Activated effector memory CD4-positive, alpha-beta T cell treated with anti-CD3 and anti-CD28 coated beads, Interleukin-2, amount 50 U/mL, for 16 hours (primary cell): Measurements from ENCODE around the gene PLPP2.
"Not testable (repeated sequence)": the region's sequence is repeated elsewhere in the genome, so short reads cannot be mapped to it uniquely, and the experiment has no call there.

ENCODE experiments used
- DNase-seq: peaks from one replicate; pipeline ENCODE4 v3.0.0-alpha.2; 2020

Gene PLPP2

DNA sequence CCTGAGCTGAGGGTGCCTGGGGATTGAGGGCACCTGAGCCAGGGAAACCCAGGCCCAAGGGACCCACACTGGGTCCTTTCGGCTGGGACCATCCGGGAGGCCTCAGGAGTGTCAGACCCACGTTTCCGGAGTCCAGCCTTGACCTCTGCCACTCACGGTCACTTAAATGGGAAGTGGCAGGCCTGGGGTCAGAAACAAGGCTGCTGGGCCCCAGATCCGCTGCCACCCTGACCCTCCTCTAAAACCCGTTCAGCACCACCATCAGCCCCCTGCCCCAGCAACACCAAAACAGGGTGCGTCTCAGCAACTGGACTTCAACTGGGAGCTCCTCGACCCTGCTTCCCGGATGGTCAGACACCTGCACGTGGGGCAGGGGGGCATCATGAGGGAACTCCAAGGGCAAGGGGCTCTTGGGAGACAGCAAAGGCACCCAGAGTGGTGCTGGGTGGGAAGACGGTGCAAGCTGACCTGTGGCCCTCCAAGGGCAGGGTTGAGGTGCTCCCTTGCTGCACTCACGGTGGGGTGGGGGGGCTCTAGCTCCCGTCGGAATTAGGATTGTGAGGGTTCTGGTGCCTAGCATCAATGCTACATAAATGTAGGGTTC, 1.2 kb upstream of the PLPP2 start:
- peak; percentile 61 for DNase-seq

- DNase-seq, result peak; percentile 60
These were observed 518 bp upstream of the PLPP2 start for GRCh38 chr19:291561-292280.

- DNase-seq, result peak; percentile 77
These were observed 714 bp downstream of the PLPP2 start for GRCh38 chr19:290372-291005.

- peak; percentile 76 for DNase-seq
These were observed 1.4 kb downstream of the PLPP2 start for GRCh38 chr19:289651-290371.

DNA sequence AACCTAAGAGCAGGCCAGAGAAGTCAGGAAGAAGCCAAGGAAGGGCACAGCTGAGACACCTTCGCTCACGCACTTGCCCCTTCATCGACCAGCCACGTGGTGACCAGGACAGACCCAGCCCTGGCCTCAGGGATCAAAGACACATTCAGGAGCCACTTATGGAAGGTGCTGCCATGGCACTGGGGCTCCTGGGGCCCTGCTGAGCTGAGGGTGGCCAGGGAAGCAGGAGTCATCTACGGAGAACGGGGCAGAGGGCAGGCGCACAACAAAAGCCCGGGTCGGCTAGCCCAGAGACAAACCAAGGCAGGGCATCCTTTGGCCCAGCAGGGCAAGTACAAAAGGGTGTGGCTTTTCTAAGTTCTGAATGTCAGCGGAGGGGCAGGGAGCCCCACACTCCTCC, 2.3 kb downstream of the PLPP2 start:
- peak; percentile 38 for DNase-seq

DNA sequence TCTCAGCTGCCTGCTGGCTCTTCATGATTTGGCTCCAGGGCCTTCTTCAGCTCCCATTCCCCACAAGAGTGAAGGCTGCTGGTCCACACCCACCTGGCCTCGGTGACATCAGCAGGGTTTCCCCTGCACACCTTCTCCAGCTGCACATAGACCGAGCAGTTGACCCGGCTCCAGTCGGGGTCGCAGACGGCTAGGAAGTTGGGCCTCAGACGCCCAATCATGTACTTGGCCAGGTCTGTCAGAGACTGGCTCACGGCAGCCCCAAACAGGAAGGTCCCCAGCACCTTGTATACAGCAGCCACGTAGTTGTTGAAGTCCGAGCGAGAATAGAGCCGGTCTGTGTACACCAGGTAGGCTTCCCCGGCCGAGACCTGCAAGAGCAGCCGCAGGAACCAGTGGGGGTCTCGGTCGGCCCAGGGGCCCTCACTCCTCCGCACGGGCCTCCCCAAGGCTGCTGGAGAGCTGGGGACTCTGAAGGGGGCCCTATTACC, 3.8 kb downstream of the PLPP2 start:
- DNase-seq, result peak; percentile 58

DNA sequence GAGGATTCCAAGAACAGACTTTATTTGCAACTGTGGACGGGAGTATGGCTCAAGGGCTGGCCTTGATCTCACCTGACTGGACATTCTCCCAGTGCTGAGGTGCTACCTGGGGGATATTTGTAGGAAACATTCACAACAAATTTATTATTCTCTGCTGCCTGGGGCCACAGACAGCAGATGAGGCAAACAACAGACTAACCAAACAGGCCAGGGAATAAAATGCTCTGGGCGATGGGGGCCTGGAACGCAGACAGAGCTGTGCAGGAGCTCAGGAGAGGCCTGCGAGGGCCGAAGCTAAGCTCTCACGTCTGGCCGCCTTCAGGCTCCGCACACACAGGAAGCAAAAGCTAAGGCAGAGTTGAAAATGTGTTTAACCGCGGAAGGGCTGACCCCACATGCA, 7.8 kb downstream of the PLPP2 start:
- no peak for DNase-seq

- DNase-seq, result no peak
These were observed 8.7 kb downstream of the PLPP2 start for GRCh38 chr19:282501-282900.

DNA sequence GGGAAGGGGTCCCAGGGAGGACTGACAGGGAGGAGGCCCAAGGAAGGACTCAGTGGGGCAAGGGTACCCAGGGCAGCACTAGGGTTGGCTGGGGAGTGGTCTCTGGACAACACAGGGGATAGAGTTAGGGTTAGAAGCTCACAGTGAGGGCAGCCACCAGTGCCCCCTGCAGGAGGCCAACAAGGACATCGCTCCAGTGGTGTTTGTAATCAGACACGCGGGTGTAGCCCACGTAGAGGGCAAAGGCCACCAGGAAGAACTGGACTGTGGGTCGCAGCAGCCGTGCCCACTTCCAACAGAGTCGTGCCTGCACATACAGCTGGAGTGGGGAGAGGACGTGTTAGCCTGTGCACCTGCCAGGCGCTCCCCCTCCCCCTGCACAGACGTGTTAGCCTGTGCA, 9.2 kb downstream of the PLPP2 start:
- no peak for DNase-seq

DNA sequence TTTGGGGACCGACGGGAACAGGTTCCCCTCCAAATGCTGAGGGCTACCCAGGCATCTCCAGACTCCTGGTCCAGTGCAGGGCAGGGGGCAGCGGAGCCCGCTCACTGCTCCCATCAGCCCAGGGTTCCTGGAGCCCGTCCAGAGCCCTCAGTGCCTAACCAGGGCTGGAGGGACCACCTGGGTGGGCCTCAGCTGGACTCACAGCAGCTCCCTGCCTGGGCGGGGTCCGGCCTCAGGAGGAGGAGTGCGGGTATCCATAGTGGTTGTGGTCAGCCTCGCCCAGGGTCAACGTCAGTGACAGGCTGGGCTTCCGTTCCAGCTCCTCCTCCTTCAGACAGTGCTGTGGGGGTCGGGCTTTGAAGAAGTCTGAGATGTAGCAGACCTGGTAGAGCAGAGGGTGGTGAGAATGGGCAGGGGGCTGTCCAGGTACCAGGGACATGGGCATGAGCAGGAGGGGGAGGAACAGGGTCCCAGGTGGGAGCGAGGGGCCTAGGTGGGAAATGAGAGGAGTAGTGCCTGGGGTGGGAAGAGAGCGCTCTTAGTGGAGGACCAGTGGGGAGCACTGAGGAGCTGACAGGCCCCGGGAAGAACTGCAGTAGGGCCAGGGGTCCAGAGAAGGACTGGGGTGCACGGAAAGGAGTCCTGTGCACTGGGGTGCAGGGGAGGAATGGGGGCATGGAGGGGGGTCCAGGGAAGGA, 9.9 kb downstream of the PLPP2 start:
- no peak for DNase-seq

- no peak for DNase-seq
These were observed 10.6 kb downstream of the PLPP2 start for GRCh38 chr19:280541-281009.

- DNase-seq, result no peak
These were observed 11.5 kb downstream of the PLPP2 start for GRCh38 chr19:279656-280055.

DNA sequence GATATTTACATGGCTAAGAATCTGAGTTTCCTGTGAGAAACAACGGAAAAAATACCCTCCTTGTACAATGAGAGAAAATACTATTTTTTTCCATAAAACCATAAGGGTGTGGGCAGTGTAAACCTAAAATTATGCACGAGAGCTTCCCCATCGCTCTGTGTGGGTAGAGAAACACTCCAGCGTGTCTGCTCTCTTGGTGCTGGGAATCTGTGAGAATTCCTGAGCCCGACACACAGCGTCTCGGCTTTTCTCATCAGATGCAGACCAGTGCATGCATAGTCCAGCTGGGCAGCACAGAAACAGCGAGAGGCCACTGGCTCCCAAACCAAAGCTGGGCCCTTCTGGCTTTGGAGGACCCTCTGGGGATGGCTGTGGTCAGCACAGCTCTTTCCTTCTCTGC, 12.0 kb downstream of the PLPP2 start:
- DNase-seq, result no peak

GRCh38 chr19:277581-278165, 13.5 kb downstream of the PLPP2 start:
- no peak for DNase-seq

- DNase-seq, result no peak
These were observed 14.1 kb downstream of the PLPP2 start for GRCh38 chr19:277131-277530.

- no peak for DNase-seq
These were observed 15.1 kb downstream of the PLPP2 start for GRCh38 chr19:275958-276646.

GRCh38 chr19:275000-275399, 16.2 kb downstream of the PLPP2 start:
- DNase-seq, result no peak

DNA sequence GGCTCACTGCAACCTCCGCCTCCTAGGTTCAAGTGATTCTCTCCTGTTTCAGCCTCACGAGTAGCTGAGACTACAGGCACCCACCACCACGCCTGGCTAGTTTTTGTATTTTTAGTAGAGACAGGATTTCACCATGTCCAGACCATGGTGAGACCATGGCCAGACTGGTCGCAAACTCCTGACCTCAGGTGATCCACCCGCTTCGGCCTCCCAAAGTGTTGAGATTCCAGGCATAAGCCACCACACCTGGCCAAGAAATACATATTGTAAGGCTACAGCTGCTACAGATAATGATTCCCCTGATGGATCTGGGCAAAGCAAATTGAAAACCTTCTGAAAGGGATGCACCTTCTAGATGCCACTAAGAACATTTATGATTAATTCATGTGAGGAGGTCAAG, 17.8 kb downstream of the PLPP2 start:
- DNase-seq, result no peak

DNA sequence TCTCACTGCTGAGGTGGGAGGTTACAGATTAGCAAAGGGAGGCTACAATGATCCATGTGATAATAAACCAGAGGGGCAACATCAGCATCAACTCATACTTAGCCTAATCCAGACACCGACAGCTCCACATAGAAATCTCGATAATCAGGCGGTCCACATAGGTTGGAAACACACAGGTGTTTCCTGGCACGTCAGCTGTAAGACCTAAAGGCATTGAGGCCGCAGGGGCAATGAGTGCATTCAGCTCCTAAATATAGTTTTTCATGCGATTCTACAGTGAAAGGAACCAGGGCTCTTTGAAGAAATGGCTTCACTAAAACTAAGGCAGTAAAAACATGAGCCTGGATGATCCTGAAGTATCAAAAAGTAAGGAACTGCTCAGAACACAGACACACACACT, 19.3 kb downstream of the PLPP2 start:
- DNase-seq, result no peak

DNA sequence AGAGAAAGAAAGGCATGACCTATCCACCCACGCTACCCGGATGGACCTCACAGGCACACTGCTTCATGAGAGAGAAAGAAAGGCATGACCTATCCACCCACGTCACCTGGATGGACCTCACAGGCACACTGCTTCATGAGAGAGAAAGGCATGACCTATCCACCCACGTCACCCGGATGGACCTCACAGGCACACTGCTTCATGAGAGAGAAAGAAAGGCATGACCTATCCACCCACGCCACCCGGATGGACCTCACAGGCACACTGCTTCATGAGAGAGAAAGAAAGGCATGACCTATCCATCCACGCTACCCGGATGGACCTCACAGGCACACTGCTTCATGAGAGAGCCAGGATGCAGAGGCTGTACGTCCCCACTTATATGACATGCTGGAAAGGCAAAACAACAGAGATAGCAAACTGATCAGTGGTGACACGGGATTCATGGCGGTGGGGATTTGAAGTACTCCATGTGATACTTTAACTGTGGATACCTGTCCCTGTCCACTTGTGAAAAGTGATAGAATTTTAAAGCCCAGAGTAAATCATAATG, 20.4 kb downstream of the PLPP2 start:
- not testable (repeated sequence) for DNase-seq

GRCh38 chr19:269241-269640, 22.0 kb downstream of the PLPP2 start:
- DNase-seq, result no peak
